ENCODE data around the gene FPR1.

The FPR1 gene

GRCh38 chr19:51706885-51707284, 44.8 kb downstream of the FPR1 start:
- DNase-seq (ENCODE audit: low read depth in 1 of 2, low spot score in 1 of 2) = no peak

- no peak for DNase-seq (ENCODE audit: low read depth in 1 of 2, low spot score in 1 of 2)
Observed at GRCh38 chr19:51706296-51706695, 45.4 kb downstream of the FPR1 start.

DNA sequence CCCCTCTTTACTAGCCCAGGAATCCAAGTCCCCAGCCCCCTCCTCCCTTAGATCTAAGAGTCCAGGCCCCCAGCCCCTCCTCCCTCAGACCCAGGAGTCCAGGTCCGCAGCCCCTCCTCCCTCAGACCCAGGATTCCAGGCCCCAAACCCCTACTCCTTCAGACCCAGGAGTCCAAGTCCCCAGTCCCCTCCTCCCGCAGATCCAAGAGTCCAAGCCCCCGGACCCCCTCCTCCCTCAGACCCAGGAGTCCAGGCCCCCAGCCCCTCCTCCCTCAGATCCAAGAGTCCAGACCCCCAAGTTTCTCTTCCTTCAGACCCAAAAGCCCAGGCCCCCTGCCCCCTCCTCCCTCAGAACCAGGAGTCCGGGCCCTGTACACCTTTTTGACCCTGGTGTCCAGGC, 47.1 kb downstream of the FPR1 start:
- DNase-seq (ENCODE audit: low read depth in 1 of 2, low spot score in 1 of 2) = no peak

DNA sequence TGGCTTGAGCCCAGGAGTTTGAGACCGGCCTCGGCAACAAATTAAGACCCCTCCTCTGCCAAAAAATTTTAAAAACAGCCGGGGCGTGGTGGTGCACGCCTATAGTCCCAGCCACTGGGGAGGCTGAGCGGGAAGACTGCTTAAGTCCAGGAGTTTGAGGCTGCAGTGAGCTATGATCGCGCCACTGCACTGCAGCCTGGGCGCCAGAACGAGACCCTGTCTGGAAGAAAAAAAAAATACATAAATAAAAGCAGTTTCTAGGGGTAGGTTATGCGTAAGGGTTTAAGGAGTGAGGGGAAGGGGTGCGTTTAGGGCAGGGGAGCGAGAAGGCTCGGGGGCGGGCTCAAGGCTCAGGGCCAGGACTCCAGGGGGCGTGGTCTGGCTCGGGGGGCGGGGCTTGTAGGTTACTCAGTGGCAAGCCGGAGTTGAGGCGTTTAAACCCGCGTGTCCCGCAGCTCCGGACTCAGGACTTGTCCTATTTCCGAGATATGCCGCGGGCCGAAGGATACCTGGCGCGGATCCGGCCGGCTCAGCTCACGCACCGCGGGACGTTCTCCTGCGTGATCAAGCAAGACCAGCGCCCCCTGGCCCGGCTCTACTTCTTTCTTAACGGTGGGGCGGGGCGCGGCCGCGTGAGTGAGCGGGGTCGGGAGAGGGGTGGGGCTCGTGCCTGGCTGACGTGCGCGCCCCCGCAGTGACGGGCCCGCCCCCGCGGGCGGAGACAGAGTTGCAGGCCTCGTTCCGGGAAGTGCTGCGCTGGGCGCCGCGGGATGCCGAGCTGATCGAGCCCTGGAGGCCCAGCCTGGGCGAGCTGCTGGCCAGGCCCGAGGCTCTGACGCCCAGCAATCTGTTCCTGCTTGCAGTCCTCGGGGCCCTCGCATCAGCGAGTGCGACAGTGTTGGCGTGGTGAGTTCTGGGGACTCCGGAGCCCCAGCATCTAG, 47.8 kb downstream of the FPR1 start:
- peak; percentile 94 to 95 for DNase-seq (ENCODE audit: low read depth in 1 of 2, low spot score in 1 of 2)

GRCh38 chr19:51702825-51703574, 48.7 kb downstream of the FPR1 start:
- no peak for DNase-seq (ENCODE audit: low read depth in 1 of 2, low spot score in 1 of 2)

DNA sequence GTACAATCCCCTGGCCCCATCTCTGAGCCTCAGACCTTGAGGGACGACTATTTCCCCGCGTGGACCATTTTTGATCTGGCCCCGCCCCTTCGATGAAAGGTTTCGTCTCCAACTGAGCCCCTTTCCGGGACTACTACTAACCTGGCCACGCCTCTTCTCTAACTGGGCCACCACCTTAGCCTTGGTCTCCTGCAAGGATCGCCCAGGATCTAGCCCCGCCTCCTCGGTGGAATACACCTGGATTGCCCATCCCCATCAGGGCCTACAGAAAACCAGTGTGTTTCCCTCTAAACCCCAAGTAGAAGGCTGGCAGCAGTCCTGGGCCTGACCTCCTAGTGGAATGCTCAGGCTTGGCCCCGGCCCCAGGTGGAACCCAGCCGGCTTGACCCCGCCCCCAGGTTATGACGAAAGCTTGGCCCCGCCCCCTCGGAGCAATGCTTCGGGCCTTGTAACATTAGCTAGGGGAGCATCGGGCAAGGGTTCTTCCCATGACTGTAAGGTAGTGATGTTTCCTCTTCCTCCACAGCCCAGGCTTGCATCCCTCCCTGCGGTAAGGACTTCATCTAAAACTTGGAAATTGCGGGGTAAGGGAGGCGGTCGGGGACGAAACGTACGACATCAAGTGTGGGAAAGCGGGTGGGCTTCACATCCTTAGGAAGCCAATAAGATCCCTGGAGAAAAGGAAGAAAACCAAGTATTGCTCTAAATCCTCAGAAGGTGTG, 49.4 kb downstream of the FPR1 start:
- no peak for DNase-seq (ENCODE audit: low read depth in 1 of 2, low spot score in 1 of 2)

DNA sequence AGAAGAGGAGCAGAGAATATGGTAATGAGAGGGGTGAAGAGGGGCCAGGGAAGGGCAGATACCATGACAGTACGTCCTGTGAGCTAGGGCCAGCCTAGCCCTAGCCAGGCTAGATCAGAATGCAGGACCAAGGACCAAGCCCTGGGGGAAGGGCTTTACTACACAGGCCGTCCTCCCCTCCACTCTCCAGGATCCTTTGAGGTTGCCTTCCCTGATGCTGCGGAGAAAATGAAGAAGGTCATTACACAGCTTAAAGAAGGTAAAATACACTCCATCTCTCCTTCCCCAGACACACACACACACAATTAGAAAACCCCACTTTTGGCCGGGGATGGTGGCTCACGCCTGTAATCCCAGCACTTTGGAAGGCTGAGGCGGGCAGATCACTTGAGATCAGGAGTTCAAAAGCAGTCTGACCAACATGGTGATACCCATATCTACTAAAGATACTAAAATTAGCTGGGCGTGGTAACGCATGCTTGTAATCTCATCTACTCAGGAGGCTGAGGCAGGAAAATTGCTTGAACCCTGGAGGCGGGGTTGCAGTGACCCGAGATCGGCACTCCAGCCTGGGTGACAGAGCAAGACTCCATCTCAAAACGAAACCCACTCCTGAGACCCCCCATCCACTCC, 50.1 kb downstream of the FPR1 start:
- DNase-seq (ENCODE audit: low read depth in 1 of 2, low spot score in 1 of 2) = no peak

DNA sequence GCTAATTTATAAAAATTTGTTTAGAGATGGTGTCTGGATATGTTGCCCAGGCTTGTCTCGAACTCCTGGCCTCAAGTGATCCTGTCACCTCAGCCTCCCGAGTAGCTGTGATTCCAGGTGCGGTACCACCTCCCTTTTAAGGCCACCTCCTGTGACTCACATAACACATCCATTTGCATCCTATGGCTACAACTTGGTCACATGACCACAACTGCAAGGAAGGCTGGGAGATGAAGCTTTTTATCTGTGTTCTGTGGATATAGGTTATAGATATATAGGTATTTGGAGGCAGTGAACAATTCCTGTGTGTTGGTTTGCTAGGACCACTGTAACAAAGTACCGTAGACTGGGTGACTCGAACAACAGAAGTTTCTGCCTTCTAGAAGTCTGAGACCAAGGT, 52.5 kb downstream of the FPR1 start:
- no peak for DNase-seq (ENCODE audit: low read depth in 1 of 2, low spot score in 1 of 2)

DNA sequence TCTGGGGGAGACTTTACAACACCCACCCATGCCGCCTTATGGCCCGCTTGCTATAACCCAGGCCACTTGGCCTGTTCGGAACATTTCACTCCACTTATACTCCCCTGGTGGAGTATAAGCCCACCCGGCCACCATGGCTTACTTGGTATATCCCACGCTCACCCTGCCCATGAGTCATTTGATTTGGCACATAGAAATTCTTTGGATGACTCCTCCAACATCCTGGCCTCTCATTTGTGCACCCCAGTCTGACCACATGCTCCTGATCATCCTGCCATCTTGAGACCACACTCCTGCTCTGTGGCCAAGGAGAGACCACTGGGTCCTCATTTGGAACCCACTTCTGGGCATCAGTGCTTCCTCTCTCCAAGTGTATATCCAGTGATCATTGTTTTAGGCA, 53.4 kb downstream of the FPR1 start:
- no peak for DNase-seq (ENCODE audit: low read depth in 1 of 2, low spot score in 1 of 2)

- no peak for DNase-seq (ENCODE audit: low read depth in 1 of 2, low spot score in 1 of 2)
Observed at GRCh38 chr19:51697169-51697776, 54.4 kb downstream of the FPR1 start.

DNA sequence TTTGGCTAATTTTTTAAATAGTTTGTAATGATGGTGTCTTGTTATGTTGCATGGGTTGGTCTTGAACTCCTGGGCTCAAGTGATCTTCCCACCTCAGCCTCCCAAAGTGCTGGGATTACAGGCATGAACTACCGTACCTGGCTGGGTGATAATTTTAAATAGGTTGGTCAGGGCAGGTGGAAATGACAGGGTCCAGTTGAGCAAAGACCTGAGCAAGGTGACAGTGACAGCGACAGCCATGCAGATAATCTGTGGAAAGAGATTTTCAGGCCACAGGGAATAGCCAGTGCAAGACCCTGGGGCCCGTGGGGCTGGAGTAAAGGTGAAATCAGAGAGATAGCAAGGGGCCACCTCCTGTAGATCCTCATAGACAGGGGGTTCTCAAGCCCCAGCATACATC, 55.1 kb downstream of the FPR1 start:
- no peak for DNase-seq (ENCODE audit: low read depth in 1 of 2, low spot score in 1 of 2)
